AG08396 (cell line): Measurements from ENCODE around the gene DNAH12.
A peak's percentile ranks its signal among the peaks of the same experiment; 100 is the strongest.
"Not testable (repeated sequence)": the region's sequence is repeated elsewhere in the genome, so short reads cannot be mapped to it uniquely, and the experiment has no call there.

ENCODE experiments used
- DNase-seq: peaks from one replicate; pipeline ENCODE4 v3.0.0; 2012; ENCODE audit warnings: low spot score, mixed read lengths

DNAH12 gene

GRCh38 chr3:57411715-57412114 lies 132.4 kb downstream of the DNAH12 start:
- no peak for DNase-seq

- DNase-seq = no peak
Observed at GRCh38 chr3:57409471-57409870, 134.7 kb downstream of the DNAH12 start.

GRCh38 chr3:57402675-57403074 lies 141.5 kb downstream of the DNAH12 start:
- no peak for DNase-seq

- peak; percentile 53 for DNase-seq
Observed at GRCh38 chr3:57397175-57398026, 146.7 kb downstream of the DNAH12 start.

- no peak for DNase-seq
Observed at GRCh38 chr3:57393977-57394376, 150.2 kb downstream of the DNAH12 start.

- DNase-seq = no peak
Observed at GRCh38 chr3:57391767-57392166, 152.4 kb downstream of the DNAH12 start.

- no peak for DNase-seq
Observed at GRCh38 chr3:57389271-57389670, 154.9 kb downstream of the DNAH12 start.

GRCh38 chr3:57386307-57386706 lies 157.8 kb downstream of the DNAH12 start:
- no peak for DNase-seq

- DNase-seq = no peak
Observed at GRCh38 chr3:57385498-57385897, 158.6 kb downstream of the DNAH12 start.

GRCh38 chr3:57383838-57384237 lies 160.3 kb downstream of the DNAH12 start:
- DNase-seq = no peak

GRCh38 chr3:57383406-57383805 lies 160.7 kb downstream of the DNAH12 start:
- DNase-seq = no peak

GRCh38 chr3:57382933-57383332 lies 161.2 kb downstream of the DNAH12 start:
- no peak for DNase-seq

- no peak for DNase-seq
Observed at GRCh38 chr3:57370341-57370740, 173.8 kb downstream of the DNAH12 start.

GRCh38 chr3:57365089-57365488 lies 179.1 kb downstream of the DNAH12 start:
- not testable (repeated sequence) for DNase-seq

GRCh38 chr3:57356275-57356674 lies 187.9 kb downstream of the DNAH12 start:
- DNase-seq = not testable (repeated sequence)

GRCh38 chr3:57354768-57355167 lies 189.4 kb downstream of the DNAH12 start:
- no peak for DNase-seq

- DNase-seq = no peak
Observed at GRCh38 chr3:57350271-57350670, 193.9 kb downstream of the DNAH12 start.

GRCh38 chr3:57339071-57339642 lies 205.0 kb downstream of the DNAH12 start:
- not testable (repeated sequence) for DNase-seq

- DNase-seq = not testable (repeated sequence)
Observed at GRCh38 chr3:57338272-57339070, 205.7 kb downstream of the DNAH12 start.

GRCh38 chr3:57335283-57335938 lies 208.7 kb downstream of the DNAH12 start:
- no peak for DNase-seq

- DNase-seq = no peak
Observed at GRCh38 chr3:57331078-57331610, 213.0 kb downstream of the DNAH12 start.

GRCh38 chr3:57326498-57326897 lies 217.6 kb downstream of the DNAH12 start:
- not testable (repeated sequence) for DNase-seq
